Suprapubic skin (tissue), 4 donors: ENCODE measurements around the gene IL15RA. TPM values are rescaled to one million over a fixed set of nuclear protein-coding genes. Genes with fewer than 3 reads are reported as not detected.

ENCODE experiments used
- DNase-seq, 2 donors: peaks; one replicate each; pipeline ENCODE4 v3.0.0-alpha.2; 2019; ENCODE audit warnings: low spot score in 2 of 2
- H3K27ac ChIP-seq: fragments of 200-600 bp; sonication (generic); one replicate; pipeline ENCODE4 v1.5.1; 2019
- H3K27me3 ChIP-seq: fragments of 200-600 bp; sonication (generic); one replicate; pipeline ENCODE4 v1.5.1; 2019
- H3K36me3 ChIP-seq: fragments of 200-600 bp; sonication (generic); one replicate; pipeline ENCODE4 v1.5.1; 2019
- H3K4me1 ChIP-seq: fragments of 200-600 bp; sonication (generic); one replicate; pipeline ENCODE4 v1.5.1; 2019
- H3K4me3 ChIP-seq: fragments of 200-600 bp; sonication (generic); one replicate; pipeline ENCODE4 v1.5.1; 2019; ENCODE audit warnings: mild to moderate bottlenecking
- H3K9me3 ChIP-seq: fragments of 200-600 bp; sonication (generic); one replicate; pipeline ENCODE4 v1.5.1; 2019
- EP300 ChIP-seq: sonication (generic); formaldehyde crosslinking; IDR thresholded peaks from one replicate; pipeline ENCODE4 v1.6.1; 2017; ENCODE audit warnings: antibody characterized with exemption
- POLR2A ChIP-seq, 2 donors: fragments of 450-650 bp; IDR thresholded peaks; one replicate each; pipeline ENCODE4 v1.6.1; 2017; ENCODE audit warnings: antibody characterized with exemption in 2 of 2, mild to moderate bottlenecking in 2 of 2, moderate library complexity in 2 of 2
- POLR2AphosphoS5 ChIP-seq, 3 donors: sonication (generic); formaldehyde crosslinking; IDR thresholded peaks; one replicate each; pipeline ENCODE4 v1.6.1; 2017; ENCODE audit warnings: antibody characterized with exemption in 3 of 3
- WGBS: methylation state at CpG from one replicate; pipeline ENCODE4 v1.1.5; 2018; 5-methylcytosine and 5-hydroxymethylcytosine counted together
- total RNA-seq, 4 donors: library from RNA; depleted of rRNA; stranded (reverse); fragments of >200 nt; gene quantifications; one replicate each; pipeline ENCODE4 v1.1.0, GENCODE V29; 2016
- TF ChIP-seq, protein P1 (sequence below), 2 donors: fragments of 200-600 bp in 1 of 2; fragments of 450-650 bp in 1 of 2; sonication (generic) in 1 of 2; IDR thresholded peaks; one replicate each; pipeline ENCODE4 v1.5.1; 2016 to 2019; ENCODE audit warnings: antibody characterized with exemption in 2 of 2, mild to moderate bottlenecking in 1 of 2, moderate library complexity in 1 of 2

The IL15RA gene
- total RNA-seq, 4 donors from 2014 or later, result 14.1 to 26.5 (median 16.4) TPM

- no peak for TF ChIP-seq POLR2A (IDR thresholded peaks at IDR 0.05)
- TF ChIP-seq POLR2AphosphoS5 (IDR thresholded peaks at IDR 0.05), result no peak
- TF ChIP-seq EP300, result no peak
- TF ChIP-seq, protein P1, sequence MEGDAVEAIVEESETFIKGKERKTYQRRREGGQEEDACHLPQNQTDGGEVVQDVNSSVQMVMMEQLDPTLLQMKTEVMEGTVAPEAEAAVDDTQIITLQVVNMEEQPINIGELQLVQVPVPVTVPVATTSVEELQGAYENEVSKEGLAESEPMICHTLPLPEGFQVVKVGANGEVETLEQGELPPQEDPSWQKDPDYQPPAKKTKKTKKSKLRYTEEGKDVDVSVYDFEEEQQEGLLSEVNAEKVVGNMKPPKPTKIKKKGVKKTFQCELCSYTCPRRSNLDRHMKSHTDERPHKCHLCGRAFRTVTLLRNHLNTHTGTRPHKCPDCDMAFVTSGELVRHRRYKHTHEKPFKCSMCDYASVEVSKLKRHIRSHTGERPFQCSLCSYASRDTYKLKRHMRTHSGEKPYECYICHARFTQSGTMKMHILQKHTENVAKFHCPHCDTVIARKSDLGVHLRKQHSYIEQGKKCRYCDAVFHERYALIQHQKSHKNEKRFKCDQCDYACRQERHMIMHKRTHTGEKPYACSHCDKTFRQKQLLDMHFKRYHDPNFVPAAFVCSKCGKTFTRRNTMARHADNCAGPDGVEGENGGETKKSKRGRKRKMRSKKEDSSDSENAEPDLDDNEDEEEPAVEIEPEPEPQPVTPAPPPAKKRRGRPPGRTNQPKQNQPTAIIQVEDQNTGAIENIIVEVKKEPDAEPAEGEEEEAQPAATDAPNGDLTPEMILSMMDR (IDR thresholded peaks at IDR 0.05), result no peak
- H3K27me3 ChIP-seq, result no peaks in the 10 kb centered on the region
- DNase-seq, result no peak
- no peaks in the 10 kb centered on the region for H3K9me3 ChIP-seq
- no peak overlapping the region for H3K27ac ChIP-seq
- WGBS, result 85% methylated on average over 8 of the region's 8 CpGs
- H3K4me1 ChIP-seq, result no peaks in the 10 kb centered on the region
- no peak overlapping the region for H3K4me3 ChIP-seq
- H3K36me3 ChIP-seq, result peaks cover 83% of the 10 kb centered on the region
Observed at GRCh38 chr10:5929442-5929841, 47.9 kb downstream of the IL15RA start.

DNA sequence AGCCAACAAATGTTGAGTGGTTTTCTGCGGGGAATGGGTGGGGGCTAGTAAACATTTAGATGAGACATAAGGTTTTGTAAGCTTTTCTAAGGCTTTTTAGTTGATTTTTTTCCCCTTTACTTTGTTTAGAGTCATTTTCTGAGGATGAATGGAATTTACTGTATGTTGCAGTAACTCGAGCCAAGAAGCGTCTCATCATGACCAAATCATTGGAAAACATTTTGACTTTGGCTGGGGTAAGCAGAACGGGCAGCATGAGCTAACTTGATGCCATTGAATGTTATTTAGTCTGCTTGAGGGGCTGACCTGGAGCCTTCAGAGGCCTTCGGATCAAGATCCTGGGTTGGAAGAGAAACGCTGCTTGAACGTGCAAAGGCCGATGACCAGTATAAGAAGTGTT lies 50.0 kb downstream of the IL15RA start:
- TF ChIP-seq POLR2A (IDR thresholded peaks at IDR 0.05) (no peak), POLR2AphosphoS5 (IDR thresholded peaks at IDR 0.05) (no peak), EP300 (no peak)
- TF ChIP-seq, protein P1 (IDR thresholded peaks at IDR 0.05), result no peak
- Histone ChIP-seq H3K4me1 (no peaks in the 10 kb centered on the region), H3K27ac (no peak overlapping the region), H3K9me3 (no peaks in the 10 kb centered on the region), H3K4me3 (no peak overlapping the region), H3K36me3 (peaks cover 91% of the 10 kb centered on the region), H3K27me3 (no peaks in the 10 kb centered on the region)
- no peak for DNase-seq
- 78% methylated on average over 8 of the region's 8 CpGs for WGBS

DNA sequence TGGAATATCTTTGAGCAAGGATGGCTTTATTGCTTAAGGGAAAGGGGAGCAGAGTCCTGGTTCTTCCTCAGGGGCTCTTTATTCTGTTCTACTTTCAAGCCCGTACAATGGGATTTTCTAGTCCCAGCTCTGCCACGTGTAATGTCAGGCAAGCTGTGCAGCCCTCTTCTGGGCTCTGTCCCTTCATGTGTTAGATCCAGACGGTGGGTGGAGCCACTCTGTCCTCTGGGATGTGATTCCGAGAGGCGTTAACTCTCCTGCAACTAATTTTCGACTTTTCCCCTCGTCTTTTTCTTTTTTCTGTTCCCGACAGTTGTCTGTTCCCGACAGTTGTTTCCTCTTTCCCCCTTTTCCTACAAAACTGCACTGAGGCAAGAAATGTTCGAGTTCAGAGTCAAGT lies 52.5 kb downstream of the IL15RA start:
- Histone ChIP-seq H3K9me3 (no peaks in the 10 kb centered on the region), H3K36me3 (peaks cover 94% of the 10 kb centered on the region), H3K27me3 (no peaks in the 10 kb centered on the region), H3K27ac (no peak overlapping the region), H3K4me1 (no peaks in the 10 kb centered on the region), H3K4me3 (no peak overlapping the region)
- TF ChIP-seq POLR2A (IDR thresholded peaks at IDR 0.05), result no peak
- DNase-seq, result no peak
- 61% methylated on average over 10 of the region's 10 CpGs for WGBS

DNA sequence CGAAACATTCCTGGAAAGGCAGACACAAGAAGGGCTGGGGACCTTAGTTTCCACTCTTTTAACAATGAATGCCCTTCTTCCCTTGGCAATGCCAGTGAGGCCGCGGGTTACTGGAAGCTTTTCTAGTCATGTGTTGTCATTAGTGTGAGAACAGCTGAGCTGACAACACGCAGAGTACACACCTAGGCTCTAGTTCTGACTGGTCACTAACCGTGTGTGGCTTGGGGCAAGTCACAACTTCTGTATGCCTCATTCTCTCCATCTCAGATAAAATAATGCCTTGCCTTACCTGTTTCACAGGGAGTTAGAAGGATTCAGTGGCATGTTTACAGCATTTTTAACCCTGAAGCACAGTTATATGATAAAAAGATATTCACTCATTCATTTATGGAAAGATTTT lies 55.6 kb downstream of the IL15RA start:
- H3K27me3 ChIP-seq, result no peaks in the 10 kb centered on the region
- 76% methylated on average over 5 of the region's 5 CpGs for WGBS

DNA sequence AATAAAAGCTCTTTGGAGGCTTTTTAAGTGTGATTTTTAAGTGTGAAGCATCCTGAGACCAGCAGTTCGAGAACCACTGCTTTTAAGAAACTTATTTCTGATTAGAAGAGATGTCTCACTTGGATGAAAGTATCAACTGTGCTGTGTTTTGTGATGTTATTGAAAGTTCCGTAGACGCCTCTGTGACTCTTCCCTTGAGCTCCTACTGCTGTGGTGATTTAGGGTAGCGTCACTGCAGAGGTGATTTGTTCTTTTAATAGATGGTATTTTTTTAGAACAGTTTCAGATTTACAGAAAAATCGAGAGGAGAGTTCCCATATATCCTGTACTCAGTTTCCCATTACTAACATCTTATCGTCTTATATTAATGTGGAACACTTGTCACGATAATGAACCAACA lies 57.8 kb downstream of the IL15RA start:
- no peaks in the 10 kb centered on the region for H3K9me3 ChIP-seq
- H3K4me3 ChIP-seq, result no peak overlapping the region
- DNase-seq, result no peak
- TF ChIP-seq EP300 (no peak), POLR2A (IDR thresholded peaks at IDR 0.05) (no peak), POLR2AphosphoS5 (IDR thresholded peaks at IDR 0.05) (no peak)
- TF ChIP-seq, protein P1 (IDR thresholded peaks at IDR 0.05), result no peak
- H3K27ac ChIP-seq, result no peak overlapping the region
- WGBS, result 94% methylated on average over 7 of the region's 7 CpGs
- peaks cover 96% of the 10 kb centered on the region for H3K36me3 ChIP-seq
- peaks cover 7% of the 10 kb centered on the region for H3K4me1 ChIP-seq
- no peaks in the 10 kb centered on the region for H3K27me3 ChIP-seq

More for the DNA sequence above, 55.6 kb downstream of the IL15RA start:
- Histone ChIP-seq H3K27ac (no peak overlapping the region), H3K4me1 (peaks cover 7% of the 10 kb centered on the region), H3K4me3 (no peak overlapping the region), H3K9me3 (no peaks in the 10 kb centered on the region), H3K36me3 (peaks cover 96% of the 10 kb centered on the region)
- TF ChIP-seq POLR2A (IDR thresholded peaks at IDR 0.05) (no peak), POLR2AphosphoS5 (IDR thresholded peaks at IDR 0.05) (no peak), EP300 (no peak)
- TF ChIP-seq, protein P1 (IDR thresholded peaks at IDR 0.05), result no peak
- no peak for DNase-seq

DNA sequence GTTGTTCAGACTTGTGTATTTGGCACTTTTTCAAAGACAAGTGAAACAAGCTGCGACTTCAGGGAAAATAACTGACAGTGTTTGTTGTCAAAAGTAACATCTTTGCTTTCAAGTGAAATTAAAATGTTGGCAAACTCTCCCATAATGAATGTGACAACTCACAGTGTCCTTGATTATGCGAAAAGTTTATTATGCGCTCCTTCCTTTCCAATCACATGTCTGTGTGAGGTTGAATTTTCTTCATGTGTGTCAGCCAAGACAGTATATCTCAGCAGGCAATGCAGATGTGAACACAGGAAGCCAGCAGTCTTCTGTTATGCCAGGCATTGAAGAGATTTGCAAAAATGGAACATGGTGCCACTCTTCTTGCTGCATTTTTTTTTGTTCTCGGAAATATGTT lies 58.6 kb downstream of the IL15RA start:
- no peak for TF ChIP-seq POLR2AphosphoS5 (IDR thresholded peaks at IDR 0.05)
- TF ChIP-seq POLR2A (IDR thresholded peaks at IDR 0.05), result no peak
- TF ChIP-seq EP300, result no peak
- TF ChIP-seq, protein P1 (IDR thresholded peaks at IDR 0.05), result no peak
- H3K4me1 ChIP-seq, result peaks cover 7% of the 10 kb centered on the region
- peaks cover 96% of the 10 kb centered on the region for H3K36me3 ChIP-seq
- peak overlapping the region; percentile 77 for H3K27ac ChIP-seq
- no peaks in the 10 kb centered on the region for H3K9me3 ChIP-seq
- H3K27me3 ChIP-seq, result no peaks in the 10 kb centered on the region
- WGBS, result 54% methylated on average over 4 of the region's 4 CpGs
- no peak for DNase-seq
- no peak overlapping the region for H3K4me3 ChIP-seq
